ENCODE data around the gene ACSL4. TPM values are rescaled to one million over a fixed set of nuclear protein-coding genes. Genes with fewer than 3 reads are reported as not detected.

ACSL4 gene
- total RNA-seq, 1 experiment from 2014 or later = 55.2 TPM

DNA sequence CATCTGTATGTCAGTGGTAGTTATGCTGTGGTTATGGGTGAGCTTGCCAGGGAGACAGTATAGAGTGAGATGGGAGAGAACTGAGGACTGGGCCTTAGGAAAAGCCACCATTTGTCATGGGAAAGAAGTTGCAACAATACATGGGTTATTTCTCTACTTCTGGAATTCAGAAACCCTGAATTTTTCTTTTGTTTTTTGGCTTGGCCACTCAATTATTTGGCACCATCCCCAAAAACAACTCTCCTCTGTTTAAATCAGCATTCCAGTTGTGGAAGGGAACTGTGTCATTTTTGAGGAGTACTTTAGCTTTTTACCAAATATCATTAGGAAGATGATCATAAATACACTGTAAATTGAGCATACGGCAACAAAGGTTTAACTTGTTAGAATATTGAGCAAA, 41.1 kb upstream of the ACSL4 start:
- in situ Hi-C loops (cut with HindIII; ENCODE audit: low pct_unique_long_range_greater_than_20kb, low sequenced_read_pairs) = no loop called here

DNA sequence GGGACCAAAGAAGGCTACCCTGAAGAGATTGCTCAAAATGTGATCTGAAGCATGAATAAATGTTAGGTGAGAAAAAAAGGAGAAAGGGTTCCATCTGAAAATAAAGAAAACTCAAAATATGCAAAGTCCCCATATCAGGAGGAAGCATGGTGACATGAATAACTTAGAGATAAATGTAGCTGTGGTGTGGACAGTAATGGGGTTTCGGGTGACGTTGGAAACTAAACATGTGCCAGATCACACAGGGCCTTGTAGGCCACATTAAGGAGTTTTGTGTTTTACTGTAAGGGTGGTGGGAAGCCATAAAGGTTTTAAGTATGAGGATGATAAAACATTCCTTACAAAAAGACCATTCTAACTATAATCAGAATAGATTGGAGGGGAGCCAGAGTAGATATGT, 40.3 kb upstream of the ACSL4 start:
- intact Hi-C loops (cut with micrococcal nuclease; ENCODE audit: unreplicated experiment) = no loop called here
- POLR2A ChIA-PET = no interaction called here
- BruUV-seq (replicated peaks) = no TSS peak
- TF ChIP-seq, protein P1, sequence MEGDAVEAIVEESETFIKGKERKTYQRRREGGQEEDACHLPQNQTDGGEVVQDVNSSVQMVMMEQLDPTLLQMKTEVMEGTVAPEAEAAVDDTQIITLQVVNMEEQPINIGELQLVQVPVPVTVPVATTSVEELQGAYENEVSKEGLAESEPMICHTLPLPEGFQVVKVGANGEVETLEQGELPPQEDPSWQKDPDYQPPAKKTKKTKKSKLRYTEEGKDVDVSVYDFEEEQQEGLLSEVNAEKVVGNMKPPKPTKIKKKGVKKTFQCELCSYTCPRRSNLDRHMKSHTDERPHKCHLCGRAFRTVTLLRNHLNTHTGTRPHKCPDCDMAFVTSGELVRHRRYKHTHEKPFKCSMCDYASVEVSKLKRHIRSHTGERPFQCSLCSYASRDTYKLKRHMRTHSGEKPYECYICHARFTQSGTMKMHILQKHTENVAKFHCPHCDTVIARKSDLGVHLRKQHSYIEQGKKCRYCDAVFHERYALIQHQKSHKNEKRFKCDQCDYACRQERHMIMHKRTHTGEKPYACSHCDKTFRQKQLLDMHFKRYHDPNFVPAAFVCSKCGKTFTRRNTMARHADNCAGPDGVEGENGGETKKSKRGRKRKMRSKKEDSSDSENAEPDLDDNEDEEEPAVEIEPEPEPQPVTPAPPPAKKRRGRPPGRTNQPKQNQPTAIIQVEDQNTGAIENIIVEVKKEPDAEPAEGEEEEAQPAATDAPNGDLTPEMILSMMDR (IDR thresholded peaks at IDR 0.05) = no peak
- TF ChIP-seq SIN3A (IDR thresholded peaks at IDR 0.05; ENCODE audit: borderline replicate concordance, insufficient read depth, low read depth, low read length) (no peak), POLR2AphosphoS5 (IDR thresholded peaks at IDR 0.05; ENCODE audit: low read depth, low read length) (no peak), TCF7L2 (IDR thresholded peaks at IDR 0.05; ENCODE audit: low read depth, low read length) (no peak)
- TF ChIP-seq, protein P2, sequence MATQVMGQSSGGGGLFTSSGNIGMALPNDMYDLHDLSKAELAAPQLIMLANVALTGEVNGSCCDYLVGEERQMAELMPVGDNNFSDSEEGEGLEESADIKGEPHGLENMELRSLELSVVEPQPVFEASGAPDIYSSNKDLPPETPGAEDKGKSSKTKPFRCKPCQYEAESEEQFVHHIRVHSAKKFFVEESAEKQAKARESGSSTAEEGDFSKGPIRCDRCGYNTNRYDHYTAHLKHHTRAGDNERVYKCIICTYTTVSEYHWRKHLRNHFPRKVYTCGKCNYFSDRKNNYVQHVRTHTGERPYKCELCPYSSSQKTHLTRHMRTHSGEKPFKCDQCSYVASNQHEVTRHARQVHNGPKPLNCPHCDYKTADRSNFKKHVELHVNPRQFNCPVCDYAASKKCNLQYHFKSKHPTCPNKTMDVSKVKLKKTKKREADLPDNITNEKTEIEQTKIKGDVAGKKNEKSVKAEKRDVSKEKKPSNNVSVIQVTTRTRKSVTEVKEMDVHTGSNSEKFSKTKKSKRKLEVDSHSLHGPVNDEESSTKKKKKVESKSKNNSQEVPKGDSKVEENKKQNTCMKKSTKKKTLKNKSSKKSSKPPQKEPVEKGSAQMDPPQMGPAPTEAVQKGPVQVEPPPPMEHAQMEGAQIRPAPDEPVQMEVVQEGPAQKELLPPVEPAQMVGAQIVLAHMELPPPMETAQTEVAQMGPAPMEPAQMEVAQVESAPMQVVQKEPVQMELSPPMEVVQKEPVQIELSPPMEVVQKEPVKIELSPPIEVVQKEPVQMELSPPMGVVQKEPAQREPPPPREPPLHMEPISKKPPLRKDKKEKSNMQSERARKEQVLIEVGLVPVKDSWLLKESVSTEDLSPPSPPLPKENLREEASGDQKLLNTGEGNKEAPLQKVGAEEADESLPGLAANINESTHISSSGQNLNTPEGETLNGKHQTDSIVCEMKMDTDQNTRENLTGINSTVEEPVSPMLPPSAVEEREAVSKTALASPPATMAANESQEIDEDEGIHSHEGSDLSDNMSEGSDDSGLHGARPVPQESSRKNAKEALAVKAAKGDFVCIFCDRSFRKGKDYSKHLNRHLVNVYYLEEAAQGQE (IDR thresholded peaks at IDR 0.05; ENCODE audit: insufficient read depth in 1 of 2, low read depth in 2 of 2, low read length in 1 of 2) = no peak
- Histone ChIP-seq H3K4me1 (ENCODE audit: control insufficient read depth, insufficient read depth, low read length) (no peaks in the 10 kb centered on the region), H3K27ac (ENCODE audit: low read length) (no peak overlapping the region), H3K4me3 (ENCODE audit: low read depth in 2 of 2, low read length in 2 of 2) (no peak overlapping the region), H3K36me3 (ENCODE audit: control insufficient read depth, insufficient read depth, low read length) (no peaks in the 10 kb centered on the region), H3K9me3 (ENCODE audit: control insufficient read depth, insufficient read depth, low read depth, low read length) (no peaks in the 10 kb centered on the region), H3K27me3 (ENCODE audit: control insufficient read depth, insufficient read depth, low read length) (no peaks in the 10 kb centered on the region)
- DNase-seq (ENCODE audit: low read depth, low spot score) (no peak), ATAC-seq (no peak)
- in situ Hi-C loops (cut with HindIII; ENCODE audit: low pct_unique_long_range_greater_than_20kb, low sequenced_read_pairs) = no loop called here
- CTCF ChIA-PET = no interaction called here

More for the DNA sequence above, 41.1 kb upstream of the ACSL4 start:
- POLR2A ChIA-PET = no interaction called here
- intact Hi-C loops (cut with micrococcal nuclease; ENCODE audit: unreplicated experiment) = no loop called here
- TF ChIP-seq, protein P1 (IDR thresholded peaks at IDR 0.05) = no peak
- TF ChIP-seq, protein P2 (IDR thresholded peaks at IDR 0.05; ENCODE audit: insufficient read depth in 1 of 2, low read depth in 2 of 2, low read length in 1 of 2) = no peak
- TF ChIP-seq TCF7L2 (IDR thresholded peaks at IDR 0.05; ENCODE audit: low read depth, low read length) (no peak), SIN3A (IDR thresholded peaks at IDR 0.05; ENCODE audit: borderline replicate concordance, insufficient read depth, low read depth, low read length) (no peak), POLR2AphosphoS5 (IDR thresholded peaks at IDR 0.05; ENCODE audit: low read depth, low read length) (no peak)
- H3K4me3 ChIP-seq (ENCODE audit: low read depth in 2 of 2, low read length in 2 of 2) = no peak overlapping the region
- CTCF ChIA-PET = interaction anchor here (0.7 kb wide), 1 partner anchor 117 kb away, joined by 3 read pairs; no protein-coding TSS in a partner anchor
- no TSS peak for BruUV-seq (replicated peaks)
- DNase-seq (ENCODE audit: low read depth, low spot score) = no peak
- no peaks in the 10 kb centered on the region for H3K4me1 ChIP-seq (ENCODE audit: control insufficient read depth, insufficient read depth, low read length)
- H3K36me3 ChIP-seq (ENCODE audit: control insufficient read depth, insufficient read depth, low read length) = no peaks in the 10 kb centered on the region
- no peaks in the 10 kb centered on the region for H3K27me3 ChIP-seq (ENCODE audit: control insufficient read depth, insufficient read depth, low read length)
- ATAC-seq = no peak
- H3K9me3 ChIP-seq (ENCODE audit: control insufficient read depth, insufficient read depth, low read depth, low read length) = no peaks in the 10 kb centered on the region
- H3K27ac ChIP-seq (ENCODE audit: low read length) = no peak overlapping the region

Data from Panc1 (cell line).